ENCODE data around the gene RNPEPL1.
A peak's percentile ranks its signal among the peaks of the same experiment; 100 is the strongest.

The RNPEPL1 gene

GRCh38 chr2:240593026-240593702, 24.9 kb downstream of the RNPEPL1 start:
- no peak for DNase-seq

DNA sequence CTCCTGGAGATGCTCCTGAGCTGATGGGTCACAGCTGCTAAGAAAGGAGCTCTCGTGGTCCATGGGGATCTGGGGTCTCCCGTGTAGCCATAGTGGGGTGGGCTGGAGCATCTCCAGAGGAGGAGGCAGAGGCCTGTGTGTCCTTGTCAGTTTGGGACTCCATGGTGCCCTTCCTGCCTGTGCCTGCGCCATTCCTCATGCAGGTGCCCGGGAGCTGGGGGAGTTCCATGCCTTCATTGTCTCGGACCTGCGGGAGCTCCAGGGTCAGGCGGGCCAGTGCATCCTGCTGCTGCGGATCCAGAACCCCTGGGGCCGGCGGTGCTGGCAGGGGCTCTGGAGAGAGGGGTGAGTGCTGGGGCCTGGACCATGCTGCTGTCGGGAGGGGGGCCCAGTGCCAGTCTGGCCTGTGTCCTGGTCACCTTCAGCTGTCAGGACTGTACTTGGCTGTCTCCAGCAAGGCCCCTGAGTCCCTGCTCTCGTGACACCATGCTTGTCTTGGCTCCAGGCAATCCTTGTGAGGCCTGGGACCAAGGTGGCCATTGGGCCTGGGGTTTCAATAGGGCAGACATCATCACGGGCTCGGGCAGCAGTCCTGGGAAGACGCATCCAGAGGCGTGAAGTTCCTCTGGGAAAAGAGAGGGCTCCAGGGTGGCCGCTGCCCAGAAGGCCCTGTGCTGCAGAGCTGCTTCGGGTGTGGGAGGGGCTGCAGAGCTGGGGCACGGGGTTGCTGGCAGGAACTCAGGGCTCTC, 25.6 kb downstream of the RNPEPL1 start:
- no peak for DNase-seq

GRCh38 chr2:240594511-240595380, 26.5 kb downstream of the RNPEPL1 start:
- no peak for DNase-seq

DNA sequence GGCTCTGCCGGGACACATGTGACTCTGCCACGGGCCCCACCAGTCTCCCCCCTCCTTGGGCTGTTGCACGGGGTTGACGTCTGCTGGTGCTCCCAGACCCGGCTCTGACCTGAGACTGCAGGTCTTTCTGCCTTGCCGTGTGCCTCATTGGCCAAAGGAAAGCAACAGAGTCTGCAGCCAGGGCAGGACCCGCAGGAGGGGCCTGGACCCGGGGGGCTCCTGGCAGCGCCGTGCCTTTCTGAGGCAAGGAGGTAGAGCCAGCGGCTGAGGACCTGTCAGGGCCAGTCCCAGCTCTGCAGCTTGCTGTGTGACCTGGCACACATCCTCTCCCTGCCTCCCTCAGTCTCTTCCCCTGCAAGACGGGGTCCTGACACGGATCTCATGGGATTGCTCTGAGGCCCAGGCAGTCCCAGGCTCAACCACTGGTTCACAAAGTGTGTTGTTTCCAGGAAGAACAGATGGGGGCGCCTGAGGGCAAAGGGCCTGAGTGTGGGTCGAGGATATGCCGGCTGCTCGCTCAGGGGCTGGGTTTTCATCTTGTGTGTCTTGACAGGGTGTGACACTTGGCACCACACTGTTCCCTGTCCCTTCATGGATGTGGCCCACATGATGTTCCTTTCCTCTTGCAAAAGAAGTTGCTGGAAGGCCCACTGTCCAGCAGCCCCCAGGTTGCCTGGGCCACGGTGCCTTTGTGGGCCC, 27.2 kb downstream of the RNPEPL1 start:
- peak; percentile 13 to 32 for DNase-seq

- no peak for DNase-seq
Measured at GRCh38 chr2:240596080-240596460, 27.8 kb downstream of the RNPEPL1 start.

GRCh38 chr2:240596491-240596931, 28.2 kb downstream of the RNPEPL1 start:
- no peak for DNase-seq

DNA sequence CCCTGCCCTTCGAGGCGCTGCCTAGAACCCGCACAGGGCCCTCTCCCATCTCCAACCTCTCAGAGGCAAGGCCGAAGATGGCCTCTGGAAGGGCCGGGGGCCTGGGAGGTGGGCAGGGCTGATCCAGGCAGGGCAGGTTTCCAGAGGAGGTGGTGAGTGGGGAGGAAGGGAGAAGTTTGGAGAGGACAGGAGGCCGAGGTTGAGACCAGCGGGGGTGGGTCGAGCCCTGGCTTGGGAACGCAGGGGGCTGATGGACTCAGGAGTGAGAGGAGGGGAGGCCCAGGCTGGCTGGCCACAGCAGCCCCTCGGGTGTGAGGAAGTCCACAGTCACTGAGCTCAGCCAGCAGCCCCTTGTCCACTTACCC, 28.8 kb downstream of the RNPEPL1 start:
- no peak for DNase-seq

GRCh38 chr2:240597419-240598181, 29.3 kb downstream of the RNPEPL1 start:
- DNase-seq = no peak

- no peak for DNase-seq
Measured at GRCh38 chr2:240598311-240598911, 30.1 kb downstream of the RNPEPL1 start.

- DNase-seq = no peak
Measured at GRCh38 chr2:240599141-240599583, 30.9 kb downstream of the RNPEPL1 start.

GRCh38 chr2:240600451-240600961, 32.2 kb downstream of the RNPEPL1 start:
- DNase-seq = no peak

DNA sequence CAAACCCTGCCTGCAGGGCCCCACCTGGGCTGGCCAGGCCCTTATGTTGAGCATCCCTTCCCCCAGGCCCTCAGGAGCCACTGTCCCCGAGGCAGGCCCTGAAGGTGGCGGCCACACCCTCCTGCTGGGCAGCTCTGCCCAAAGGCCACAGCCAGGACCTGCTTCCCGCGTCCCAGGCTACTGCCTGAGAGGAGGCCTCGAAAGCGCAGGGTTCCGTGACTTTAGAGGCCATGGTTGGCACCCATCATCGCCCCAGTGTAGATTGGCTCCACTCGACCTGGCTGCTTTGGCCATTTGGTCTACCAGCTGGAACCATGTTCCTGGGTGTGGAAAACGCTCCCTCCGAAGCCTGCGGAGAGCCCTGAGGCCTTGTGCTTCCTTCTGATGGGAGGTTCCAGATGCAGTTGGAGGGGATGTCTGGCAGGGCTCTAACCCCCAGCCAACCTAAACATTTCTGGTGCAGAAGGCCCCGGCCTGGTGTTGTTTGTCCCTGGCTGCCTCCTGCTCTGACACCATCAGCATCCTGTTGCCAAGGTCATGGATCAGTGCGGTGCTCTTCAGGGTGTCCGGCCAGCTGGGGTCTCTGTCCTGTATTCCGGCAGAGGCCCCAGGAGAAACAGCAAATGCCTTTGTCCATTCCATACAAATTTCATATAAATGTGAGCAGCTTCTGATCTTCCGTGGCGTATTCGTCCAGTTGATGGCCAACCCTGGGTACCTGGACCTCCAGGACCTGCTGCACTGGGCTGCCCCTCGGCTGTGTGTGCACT, 33.0 kb downstream of the RNPEPL1 start:
- no peak for DNase-seq

DNA sequence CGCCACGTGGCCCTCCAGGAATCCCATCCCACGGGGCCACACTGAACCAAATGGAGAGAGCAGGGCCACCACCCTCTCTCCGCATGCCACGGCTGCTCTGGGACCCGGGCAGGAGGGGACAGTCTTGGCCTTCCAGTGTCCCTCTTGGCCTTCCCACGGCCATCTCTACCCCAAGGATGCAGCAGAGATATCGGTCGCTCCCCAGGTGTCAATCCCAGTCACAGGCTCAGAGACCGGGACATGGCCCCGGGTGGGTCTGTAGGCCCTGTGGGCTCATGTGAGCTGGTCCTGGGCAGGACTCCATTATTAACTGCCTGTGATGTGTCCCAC, 33.5 kb downstream of the RNPEPL1 start:
- no peak for DNase-seq

DNA sequence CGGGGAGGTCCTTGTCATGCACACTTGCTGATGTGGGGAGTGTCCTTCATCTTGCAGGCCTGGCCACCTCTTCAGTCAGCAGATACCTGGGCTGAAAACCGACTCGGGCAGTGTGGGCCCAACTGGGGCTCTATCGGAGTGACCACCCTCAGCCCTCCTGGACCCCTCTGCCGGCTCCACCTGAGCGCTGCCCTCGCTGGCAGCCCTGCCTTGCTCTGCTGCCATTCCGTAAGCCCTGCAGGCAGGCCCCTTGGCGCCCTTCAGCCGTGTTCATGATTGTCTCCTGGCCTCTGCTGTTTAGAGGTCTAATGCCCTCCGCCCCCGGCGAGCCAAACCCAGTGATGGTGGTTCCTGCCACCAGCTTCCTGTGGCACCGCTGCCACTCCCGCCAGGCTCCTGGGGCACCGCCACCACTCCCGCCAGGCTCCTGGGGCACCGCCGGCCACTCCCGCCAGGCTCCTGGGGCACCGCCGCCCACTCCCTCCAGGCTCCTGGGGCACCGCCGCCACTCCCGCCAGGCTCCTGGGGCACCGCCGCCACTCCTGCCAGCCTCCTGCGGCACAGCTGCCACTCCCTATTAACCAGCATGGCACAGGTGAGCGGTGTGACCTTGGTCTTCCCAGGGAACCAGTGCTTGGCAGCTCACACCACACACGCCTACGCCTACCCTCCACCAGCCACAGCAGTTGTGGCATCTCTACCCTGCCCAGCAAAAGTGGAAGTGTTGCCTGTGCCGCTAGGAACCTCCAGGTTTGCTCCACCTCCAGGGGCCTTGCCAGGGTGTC, 34.2 kb downstream of the RNPEPL1 start:
- no peak for DNase-seq

DNA sequence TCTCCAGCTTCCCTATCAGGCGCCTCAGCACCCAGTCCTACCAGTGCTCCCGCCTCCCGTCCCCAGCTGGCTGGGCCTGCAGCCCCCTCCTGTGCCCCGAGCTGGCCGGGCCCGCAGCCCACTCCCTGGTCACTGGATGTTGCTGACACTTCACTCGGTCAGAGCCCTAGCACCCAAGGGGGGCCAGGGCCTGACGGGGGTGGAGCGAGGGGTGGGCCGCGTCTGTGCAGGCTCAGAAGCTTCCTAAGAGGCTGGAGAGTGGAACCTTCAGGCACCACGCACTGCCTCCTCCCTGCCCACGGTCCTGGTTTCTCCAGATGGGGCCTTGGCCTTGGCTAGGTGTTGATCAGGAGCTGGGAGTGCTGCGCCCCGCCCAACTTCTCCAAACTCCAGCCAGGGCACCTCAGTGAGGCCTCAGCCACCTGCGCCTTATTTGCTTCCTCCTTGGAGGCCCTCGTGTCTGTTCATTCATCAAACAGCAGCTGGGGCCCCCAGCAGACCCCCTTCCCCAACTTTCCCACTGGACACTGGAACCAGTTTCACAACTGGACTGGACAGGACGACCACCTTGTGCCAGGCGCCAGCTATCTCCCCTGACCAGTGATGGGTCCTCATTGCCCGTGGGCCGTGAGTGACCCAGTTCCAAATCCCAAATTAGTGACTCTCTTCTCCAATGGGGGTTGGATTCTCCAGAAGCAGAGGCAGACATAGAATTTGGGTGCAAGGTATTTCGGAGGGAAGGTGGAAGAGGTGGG, 35.0 kb downstream of the RNPEPL1 start:
- DNase-seq = no peak

DNA sequence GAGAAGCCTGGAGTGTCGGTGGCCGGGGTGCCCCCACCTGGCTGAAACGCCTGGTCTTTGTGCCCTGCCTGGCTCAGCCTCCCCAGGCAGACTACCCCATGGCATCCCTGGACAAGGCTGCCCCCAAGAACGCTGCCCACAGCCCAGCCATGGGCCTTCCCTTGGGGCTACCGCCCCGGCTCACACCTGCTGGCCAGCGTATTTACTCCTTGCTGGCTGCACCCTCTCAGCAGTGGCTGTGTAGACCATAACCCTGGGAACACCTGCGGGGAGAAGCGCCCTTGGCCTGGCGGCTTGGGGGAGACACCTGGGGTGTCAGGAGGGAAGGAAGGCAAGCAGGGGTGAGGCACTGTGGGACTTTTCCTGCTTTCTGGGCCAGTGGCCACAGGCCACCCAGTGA, 35.6 kb downstream of the RNPEPL1 start:
- no peak for DNase-seq

DNA sequence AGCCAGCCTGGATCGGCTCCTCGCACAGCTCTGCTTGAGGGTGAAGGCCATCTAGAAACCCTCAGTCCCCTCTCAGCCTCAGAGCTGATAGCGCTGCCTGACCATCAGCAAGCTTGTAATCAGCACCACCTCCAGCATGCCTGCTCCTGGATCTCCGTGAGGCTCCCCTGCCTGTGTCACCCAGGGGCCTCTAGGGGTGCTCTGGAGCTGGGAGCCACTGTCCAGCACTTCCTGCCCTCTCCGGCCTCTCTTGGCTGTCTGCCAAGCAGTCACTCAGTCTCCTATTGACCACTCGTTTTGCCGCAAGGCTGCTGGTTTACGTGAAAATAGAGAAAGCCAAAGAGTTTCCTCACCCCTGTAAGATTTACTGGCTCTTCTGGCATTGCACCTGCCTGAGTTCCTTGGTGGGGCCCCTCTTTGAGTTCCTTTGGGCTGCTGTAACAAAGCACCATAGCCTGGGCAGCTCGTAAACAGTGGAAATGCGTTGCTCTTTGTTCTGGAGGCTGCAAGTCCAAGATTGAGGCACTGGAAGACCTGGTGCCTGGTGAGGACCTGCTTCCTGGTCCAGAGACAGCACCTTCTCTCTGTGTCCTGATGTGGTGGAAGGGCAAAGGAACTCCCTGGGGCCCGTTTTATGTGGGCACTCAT, 36.1 kb downstream of the RNPEPL1 start:
- DNase-seq = peak; percentile 6 to 19

GRCh38 chr2:240604939-240605716, 36.8 kb downstream of the RNPEPL1 start:
- DNase-seq = no peak
